HL-60 (cell line): ENCODE measurements around the gene CYB5R2.

ENCODE experiments used
- POLR2AphosphoS5 ChIP-seq: IDR thresholded peaks from 2 replicates; pipeline ENCODE4 v1.6.1; 2012; ENCODE audit warnings: low read depth
- SPI1 ChIP-seq: IDR thresholded peaks from 2 replicates; pipeline ENCODE4 v1.6.1; 2012; ENCODE audit warnings: low read depth, mild to moderate bottlenecking, borderline replicate concordance
- TF ChIP-seq, protein P1 (sequence below): IDR thresholded peaks from one replicate; pipeline ENCODE4 v1.5.1; 2011; ENCODE audit warnings: low read length, control low read depth, inconsistent platforms; ENCODE audit not compliant: insufficient read depth

DNA sequence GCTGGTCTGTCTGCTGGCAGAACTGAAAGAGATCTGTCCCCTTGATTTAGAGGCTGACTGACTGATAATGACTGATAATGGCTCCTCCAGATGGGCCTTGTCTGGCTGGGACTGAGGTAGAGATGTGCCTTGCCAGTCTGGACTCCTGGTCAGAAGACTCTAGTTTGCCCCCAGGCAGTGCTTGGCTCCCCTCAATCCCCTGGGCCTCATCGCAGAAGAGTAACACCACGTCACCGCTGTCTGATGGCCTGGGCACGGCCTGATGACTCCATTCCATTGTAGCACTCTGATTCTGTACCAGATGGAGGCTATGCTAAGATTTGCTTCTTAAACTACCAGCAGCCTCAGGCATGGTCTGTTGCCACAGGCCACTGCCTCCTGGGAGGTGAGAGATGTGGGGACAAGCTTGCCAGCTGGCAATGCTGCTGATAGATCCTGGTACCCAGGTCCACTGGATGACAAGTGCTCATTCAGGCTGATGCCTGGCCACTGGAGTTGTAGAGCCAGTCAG is 19.1 kb downstream of the CYB5R2 start:
- TF ChIP-seq, protein P1, sequence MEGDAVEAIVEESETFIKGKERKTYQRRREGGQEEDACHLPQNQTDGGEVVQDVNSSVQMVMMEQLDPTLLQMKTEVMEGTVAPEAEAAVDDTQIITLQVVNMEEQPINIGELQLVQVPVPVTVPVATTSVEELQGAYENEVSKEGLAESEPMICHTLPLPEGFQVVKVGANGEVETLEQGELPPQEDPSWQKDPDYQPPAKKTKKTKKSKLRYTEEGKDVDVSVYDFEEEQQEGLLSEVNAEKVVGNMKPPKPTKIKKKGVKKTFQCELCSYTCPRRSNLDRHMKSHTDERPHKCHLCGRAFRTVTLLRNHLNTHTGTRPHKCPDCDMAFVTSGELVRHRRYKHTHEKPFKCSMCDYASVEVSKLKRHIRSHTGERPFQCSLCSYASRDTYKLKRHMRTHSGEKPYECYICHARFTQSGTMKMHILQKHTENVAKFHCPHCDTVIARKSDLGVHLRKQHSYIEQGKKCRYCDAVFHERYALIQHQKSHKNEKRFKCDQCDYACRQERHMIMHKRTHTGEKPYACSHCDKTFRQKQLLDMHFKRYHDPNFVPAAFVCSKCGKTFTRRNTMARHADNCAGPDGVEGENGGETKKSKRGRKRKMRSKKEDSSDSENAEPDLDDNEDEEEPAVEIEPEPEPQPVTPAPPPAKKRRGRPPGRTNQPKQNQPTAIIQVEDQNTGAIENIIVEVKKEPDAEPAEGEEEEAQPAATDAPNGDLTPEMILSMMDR: no peak
- TF ChIP-seq SPI1: no peak
- TF ChIP-seq POLR2AphosphoS5: no peak
